ENCODE measurements around the gene IQSEC3. TPM values are rescaled to one million over a fixed set of nuclear protein-coding genes. Genes with fewer than 3 reads are reported as not detected.
"Not testable (repeated sequence)": the region's sequence is repeated elsewhere in the genome, so short reads cannot be mapped to it uniquely, and the experiment has no call there.

Gene IQSEC3
- total RNA-seq (1.4 TPM), polyA plus RNA-seq (ENCODE audit: insufficient read depth, low read depth, low replicate concordance) (6.9 TPM)
- long read RNA-seq, donor 1, partial matches to known transcripts: 0 of 1 reads
- long read RNA-seq, donor 1, other reads (novel, unspliced or antisense): 0 of 1 reads
- long read RNA-seq, donor 2: 0 reads
- long read RNA-seq, donor 3: 0 reads
- long read RNA-seq, donor 4: 0 reads
- long read RNA-seq, donor 5: 0 reads
- long read RNA-seq, donor 6: 0 reads
- long read RNA-seq, donor 7, partial matches to known transcripts: 0 of 3 reads
- long read RNA-seq, donor 7, other reads (novel, unspliced or antisense): 3 of 3 reads
- long read RNA-seq, donor 8: 0 reads
- long read RNA-seq, donor 9: 0 reads
- long read RNA-seq, donor 10: 0 reads

DNA sequence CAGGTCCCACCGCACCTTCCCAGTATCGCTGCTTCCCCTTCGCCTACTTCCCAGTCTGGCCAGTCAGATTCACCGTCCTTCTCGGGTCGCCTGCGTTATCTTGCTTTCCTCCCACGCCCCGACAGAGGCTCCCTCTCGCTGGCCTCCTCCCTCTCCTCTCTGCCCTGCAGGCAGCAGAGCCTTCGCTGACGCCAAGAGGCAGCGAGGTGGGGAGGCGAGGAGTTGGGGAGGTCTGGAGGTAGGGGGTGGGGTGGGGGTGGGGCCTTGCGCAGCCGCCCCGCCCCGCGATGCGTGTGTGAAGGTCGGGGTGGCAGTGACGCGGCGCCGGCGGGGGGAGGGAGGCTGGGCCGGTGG lies at the start of gene IQSEC3:
TSS of gene IQSEC3 (plus strand) at position 340 of the 354 bp plus-strand sequence. CDS start 116 bp downstream, outside the sequence.
- H3K9ac ChIP-seq (ENCODE audit: low read length in 3 of 3); H3K4me3 ChIP-seq (ENCODE audit: low read length in 3 of 3); H3K27me3 ChIP-seq (ENCODE audit: control insufficient read depth, insufficient read depth, low read length); DNase-seq; FAIRE-seq; intact Hi-C loops (cut with DNase I); H3K4me1 ChIP-seq (ENCODE audit: control insufficient read depth in 2 of 3, insufficient read depth in 2 of 3, low read depth in 1 of 3, low read length in 3 of 3); H3K36me3 ChIP-seq (ENCODE audit: control insufficient read depth in 2 of 3, insufficient read depth in 3 of 3, low read length in 3 of 3); H3K27ac ChIP-seq (ENCODE audit: low read depth in 2 of 2, low read length in 2 of 2); H3K9me3 ChIP-seq (ENCODE audit: control insufficient read depth in 2 of 3, insufficient read depth in 1 of 3, low read length in 3 of 3): not testable (repeated sequence)

DNA sequence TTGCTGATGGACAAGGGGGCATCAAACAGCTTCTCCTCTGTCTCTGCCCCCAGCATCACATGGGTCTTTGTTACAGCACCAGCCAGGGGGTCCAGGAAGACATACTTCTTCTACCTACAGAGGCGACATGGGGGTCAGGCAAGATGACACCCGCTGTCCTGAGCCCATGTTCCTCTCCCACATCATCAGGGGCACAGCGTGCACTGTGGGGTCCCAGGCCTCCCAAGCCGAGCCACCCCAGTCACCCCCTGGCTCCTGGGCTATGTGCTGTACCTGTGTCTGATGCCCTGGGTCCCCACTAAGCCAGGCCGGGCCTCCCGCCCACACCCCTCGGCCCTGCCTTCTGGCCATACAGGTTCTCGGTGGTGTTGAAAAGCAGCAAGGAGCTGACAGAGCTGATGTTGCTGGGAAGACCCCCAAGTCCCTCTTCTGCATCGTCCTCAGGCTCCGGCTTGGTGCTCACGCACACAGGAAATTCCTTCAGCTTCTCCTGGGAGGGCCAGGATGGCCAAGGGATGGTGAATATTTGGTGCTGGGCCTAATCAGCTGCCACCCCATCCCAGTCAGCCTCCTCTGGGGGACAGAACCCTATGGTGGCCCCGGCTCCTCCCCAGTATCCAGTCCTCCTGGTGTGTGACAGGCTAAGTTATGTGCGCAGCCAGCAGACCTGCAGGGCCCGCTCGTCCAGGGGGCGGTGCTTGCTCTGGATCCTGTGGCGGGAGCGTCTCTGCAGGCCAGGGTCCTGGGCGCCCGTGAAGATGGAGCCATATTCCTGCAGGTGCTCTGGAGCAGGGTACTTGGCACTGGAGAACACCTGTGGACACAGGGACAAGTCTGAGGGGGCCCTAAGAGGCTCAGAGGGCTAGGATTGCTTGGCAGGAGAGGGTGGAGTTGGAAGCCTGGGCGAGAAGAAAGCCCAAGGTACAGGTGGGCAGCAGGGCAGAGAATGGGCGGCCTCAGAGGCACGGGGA lies 48.9 kb upstream of the IQSEC3 start:
- FAIRE-seq; intact Hi-C loops (cut with DNase I); H3K4me1 ChIP-seq (ENCODE audit: control insufficient read depth in 2 of 3, insufficient read depth in 2 of 3, low read depth in 1 of 3, low read length in 3 of 3); H3K27me3 ChIP-seq (ENCODE audit: control insufficient read depth, insufficient read depth, low read length); DNase-seq; H3K9me3 ChIP-seq (ENCODE audit: control insufficient read depth in 2 of 3, insufficient read depth in 1 of 3, low read length in 3 of 3); H3K9ac ChIP-seq (ENCODE audit: low read length in 3 of 3); H3K27ac ChIP-seq (ENCODE audit: low read depth in 2 of 2, low read length in 2 of 2); H3K4me3 ChIP-seq (ENCODE audit: low read length in 3 of 3): not testable (repeated sequence)
- peaks cover 0 to 15% (median 14%) of the 10 kb centered on the region in 3 donors for H3K36me3 ChIP-seq (ENCODE audit: control insufficient read depth in 2 of 3, insufficient read depth in 3 of 3, low read length in 3 of 3)

- H3K36me3 ChIP-seq (ENCODE audit: control insufficient read depth in 2 of 3, insufficient read depth in 3 of 3, low read length in 3 of 3): peaks cover 0 to 16% (median 15%) of the 10 kb centered on the region in 3 donors
- H3K9ac ChIP-seq (ENCODE audit: low read length in 3 of 3); intact Hi-C loops (cut with DNase I); H3K4me1 ChIP-seq (ENCODE audit: control insufficient read depth in 2 of 3, insufficient read depth in 2 of 3, low read depth in 1 of 3, low read length in 3 of 3); FAIRE-seq; DNase-seq; H3K4me3 ChIP-seq (ENCODE audit: low read length in 3 of 3); H3K27me3 ChIP-seq (ENCODE audit: control insufficient read depth, insufficient read depth, low read length); H3K27ac ChIP-seq (ENCODE audit: low read depth in 2 of 2, low read length in 2 of 2); H3K9me3 ChIP-seq (ENCODE audit: control insufficient read depth in 2 of 3, insufficient read depth in 1 of 3, low read length in 3 of 3): not testable (repeated sequence)
These were observed 47.6 kb upstream of the IQSEC3 start for GRCh38 chr12:18821-19567.

DNA sequence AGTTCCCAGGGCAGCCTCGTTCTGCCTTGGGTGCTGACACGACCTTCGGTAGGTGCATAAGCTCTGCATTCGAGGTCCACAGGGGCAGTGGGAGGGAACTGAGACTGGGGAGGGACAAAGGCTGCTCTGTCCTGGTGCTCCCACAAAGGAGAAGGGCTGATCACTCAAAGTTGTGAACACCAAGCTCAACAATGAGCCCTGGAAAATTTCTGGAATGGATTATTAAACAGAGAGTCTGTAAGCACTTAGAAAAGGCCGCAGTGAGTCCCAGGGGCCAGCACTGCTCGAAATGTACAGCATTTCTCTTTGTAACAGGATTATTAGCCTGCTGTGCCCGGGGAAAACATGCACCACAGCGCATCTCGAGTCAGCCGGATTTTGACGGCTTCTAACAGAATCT lies 46.7 kb upstream of the IQSEC3 start:
- H3K4me3 ChIP-seq (ENCODE audit: low read length in 3 of 3); H3K27me3 ChIP-seq (ENCODE audit: control insufficient read depth, insufficient read depth, low read length); FAIRE-seq; DNase-seq; H3K27ac ChIP-seq (ENCODE audit: low read depth in 2 of 2, low read length in 2 of 2); H3K4me1 ChIP-seq (ENCODE audit: control insufficient read depth in 2 of 3, insufficient read depth in 2 of 3, low read depth in 1 of 3, low read length in 3 of 3); H3K9me3 ChIP-seq (ENCODE audit: control insufficient read depth in 2 of 3, insufficient read depth in 1 of 3, low read length in 3 of 3); intact Hi-C loops (cut with DNase I); H3K9ac ChIP-seq (ENCODE audit: low read length in 3 of 3): not testable (repeated sequence)
- H3K36me3 ChIP-seq (ENCODE audit: control insufficient read depth in 2 of 3, insufficient read depth in 3 of 3, low read length in 3 of 3): peaks cover 0 to 16% (median 15%) of the 10 kb centered on the region in 3 donors

DNA sequence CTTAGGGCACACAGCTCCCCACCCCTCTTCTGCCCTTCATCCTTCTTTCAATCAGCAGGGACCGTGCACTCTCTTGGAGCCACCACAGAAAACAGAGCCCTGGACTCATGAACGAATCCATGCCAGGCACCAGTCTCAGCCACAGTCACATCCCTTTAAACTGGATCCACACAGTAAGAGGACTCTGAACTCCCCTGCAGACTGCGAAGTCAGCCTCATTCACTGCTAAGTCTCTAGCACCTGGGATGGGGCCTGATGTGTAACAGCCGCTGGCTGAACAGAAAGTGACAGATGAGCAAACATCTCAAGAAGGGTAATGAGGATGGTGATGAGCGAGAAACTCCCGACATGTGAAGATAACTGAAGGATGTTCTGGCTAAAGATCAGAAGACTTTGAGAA lies 45.8 kb upstream of the IQSEC3 start:
- H3K9ac ChIP-seq (ENCODE audit: low read length in 3 of 3): no peak overlapping the region
- TF ChIP-seq, protein P1, sequence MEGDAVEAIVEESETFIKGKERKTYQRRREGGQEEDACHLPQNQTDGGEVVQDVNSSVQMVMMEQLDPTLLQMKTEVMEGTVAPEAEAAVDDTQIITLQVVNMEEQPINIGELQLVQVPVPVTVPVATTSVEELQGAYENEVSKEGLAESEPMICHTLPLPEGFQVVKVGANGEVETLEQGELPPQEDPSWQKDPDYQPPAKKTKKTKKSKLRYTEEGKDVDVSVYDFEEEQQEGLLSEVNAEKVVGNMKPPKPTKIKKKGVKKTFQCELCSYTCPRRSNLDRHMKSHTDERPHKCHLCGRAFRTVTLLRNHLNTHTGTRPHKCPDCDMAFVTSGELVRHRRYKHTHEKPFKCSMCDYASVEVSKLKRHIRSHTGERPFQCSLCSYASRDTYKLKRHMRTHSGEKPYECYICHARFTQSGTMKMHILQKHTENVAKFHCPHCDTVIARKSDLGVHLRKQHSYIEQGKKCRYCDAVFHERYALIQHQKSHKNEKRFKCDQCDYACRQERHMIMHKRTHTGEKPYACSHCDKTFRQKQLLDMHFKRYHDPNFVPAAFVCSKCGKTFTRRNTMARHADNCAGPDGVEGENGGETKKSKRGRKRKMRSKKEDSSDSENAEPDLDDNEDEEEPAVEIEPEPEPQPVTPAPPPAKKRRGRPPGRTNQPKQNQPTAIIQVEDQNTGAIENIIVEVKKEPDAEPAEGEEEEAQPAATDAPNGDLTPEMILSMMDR (IDR thresholded peaks at IDR 0.05; ENCODE audit: borderline replicate concordance, extremely low read depth, insufficient read depth): no peak
- intact Hi-C loops (cut with DNase I): no loop called here
- no peaks in the 10 kb centered on the region for H3K9me3 ChIP-seq (ENCODE audit: control insufficient read depth in 2 of 3, insufficient read depth in 1 of 3, low read length in 3 of 3)
- peaks cover 0 to 4% (median 0%) of the 10 kb centered on the region in 3 donors for H3K4me1 ChIP-seq (ENCODE audit: control insufficient read depth in 2 of 3, insufficient read depth in 2 of 3, low read depth in 1 of 3, low read length in 3 of 3)
- no peak overlapping the region for H3K4me3 ChIP-seq (ENCODE audit: low read length in 3 of 3)
- FAIRE-seq (no peak), DNase-seq (peak in 4 of 5 donors; percentile 57 to 77 (median 70))
- no peaks in the 10 kb centered on the region for H3K27me3 ChIP-seq (ENCODE audit: control insufficient read depth, insufficient read depth, low read length)
- no peak overlapping the region for H3K27ac ChIP-seq (ENCODE audit: low read depth in 2 of 2, low read length in 2 of 2)
- H3K36me3 ChIP-seq (ENCODE audit: control insufficient read depth in 2 of 3, insufficient read depth in 3 of 3, low read length in 3 of 3): peaks cover 0 to 16% (median 15%) of the 10 kb centered on the region in 3 donors

All from kidney (tissue), 22 donors.